ENCODE measurements around the gene SPEF1. TPM values are rescaled to one million over a fixed set of nuclear protein-coding genes. Genes with fewer than 3 reads are reported as not detected.

Gene SPEF1
- total and polyA plus RNA-seq, 2 of the 4 experiments (the other 2 are of a cell fraction), result 0.15 TPM; not detected in 1

GRCh38 chr20:3786665-3787323, 5.5 kb upstream of the SPEF1 start, which contains the start of gene CENPB:
Gene CENPB (minus strand): TSS chr20:3786740. CDS start chr20:3786483, 257 bp downstream.
- Histone ChIP-seq H4K8ac (ENCODE audit: low read depth in 2 of 2, low read length in 2 of 2) (peak within 1 kb of the TSS; percentile 76 to 86; a peak in 3 of 4 replicates), H4K20me1 (ENCODE audit: insufficient read depth, low read length) (peaks cover 43% of the 10 kb centered on the region), H3K27ac (ENCODE audit: insufficient read depth, low read length) (peak within 1 kb of the TSS; percentile 92), H3K4me2 (ENCODE audit: low read depth, low read length) (peak within 1 kb of the TSS; percentile 99), H2BK20ac (ENCODE audit: low read depth, low read length) (no peak within 1 kb of the TSS), H3K23ac (ENCODE audit: low read depth, low read length) (peak within 1 kb of the TSS; percentile 61; the same call in 1 of the 2 replicates), H2BK5ac (ENCODE audit: low read depth, low read length, poor library complexity, severe bottlenecking) (peak within 1 kb of the TSS; percentile 90), H2AK9ac (replicated peaks; ENCODE audit: low read depth, low read length, poor library complexity) (peak within 1 kb of the TSS; percentile 95), H3K4me1 (ENCODE audit: control insufficient read depth, insufficient read depth, low read length) (peaks cover 16% of the 10 kb centered on the region), H3K4me3 (ENCODE audit: insufficient read depth, low read depth, low read length) (peak within 1 kb of the TSS; percentile 96), H2BK120ac (ENCODE audit: low read depth, low read length) (peak within 1 kb of the TSS; percentile 35; the same call in 1 of the 2 replicates), H3K56ac (ENCODE audit: extremely low read depth, insufficient read depth, low read length) (peak within 1 kb of the TSS; percentile 75), H4K5ac (ENCODE audit: low read depth, low read length) (peak within 1 kb of the TSS; percentile 57), H3K27me3 (ENCODE audit: control insufficient read depth, insufficient read depth, low read length) (no peaks in the 10 kb centered on the region), H2AK5ac (ENCODE audit: low read depth, low read length) (peak within 1 kb of the TSS; percentile 96), H3K9ac (ENCODE audit: low read depth, low read length) (peak within 1 kb of the TSS; percentile 91), H3K9me1 (ENCODE audit: insufficient read depth, low read length) (peaks cover 12% of the 10 kb centered on the region), H3K14ac (replicated peaks; ENCODE audit: low read depth, low read length) (peak within 1 kb of the TSS; percentile 81), H3K18ac (ENCODE audit: low read depth, low read length) (peak within 1 kb of the TSS; percentile 74), H2BK15ac (ENCODE audit: low read depth, low read length) (no peak within 1 kb of the TSS), H2AFZ (replicated peaks; ENCODE audit: low read length, poor library complexity) (peak within 1 kb of the TSS; percentile 90), H4K91ac (ENCODE audit: insufficient read depth, low read depth, low read length) (peak within 1 kb of the TSS; percentile 39; the same call in 1 of the 2 replicates), H3K36me3 (ENCODE audit: control insufficient read depth, insufficient read depth, low read length) (peaks cover 11% of the 10 kb centered on the region), H3K79me1 (ENCODE audit: low read depth in 1 of 2, low read length in 2 of 2) (peaks cover 5 to 37% of the 10 kb centered on the region in 2 experiments; a peak in 3 of 4 replicates), H3K9me3 (ENCODE audit: control insufficient read depth, insufficient read depth, low read length) (no peaks in the 10 kb centered on the region), H3K4ac (ENCODE audit: low read depth, low read length) (peak within 1 kb of the TSS; percentile 89)
- peak; percentile 76 for DNase-seq
- POLR2A ChIA-PET (ENCODE audit: unreplicated experiment), result interaction anchor here (0.5 to 1.5 kb wide), 3 partner anchors 23 to 34 kb away, joined by 3 to 5 read pairs (median 4); no protein-coding TSS in a partner anchor
- TF ChIP-seq SMC3 (IDR thresholded peaks at IDR 0.05; ENCODE audit: low read depth, low read length) (peak; percentile 63), POLR2A (IDR thresholded peaks at IDR 0.05; ENCODE audit: low read depth, low read length) (no peak), RAD21 (IDR thresholded peaks at IDR 0.05; ENCODE audit: low read length) (peak; percentile 81), MAZ (IDR thresholded peaks at IDR 0.05; ENCODE audit: borderline replicate concordance, low read depth, low read length) (peak; percentile 92; the same call in 1 of the 2 replicates), USF2 (IDR thresholded peaks at IDR 0.05; ENCODE audit: low read depth, low read length) (no peak), CHD1 (IDR thresholded peaks at IDR 0.05; ENCODE audit: low read depth, low read length) (no peak), BHLHE40 (IDR thresholded peaks at IDR 0.05; ENCODE audit: low read depth, low read length) (0 out of 2 replicates have a peak, but pooled peaks have one; percentile 42), CEBPB (IDR thresholded peaks at IDR 0.05; ENCODE audit: low read depth, low read length) (no peak)
- TF ChIP-seq, protein P1, sequence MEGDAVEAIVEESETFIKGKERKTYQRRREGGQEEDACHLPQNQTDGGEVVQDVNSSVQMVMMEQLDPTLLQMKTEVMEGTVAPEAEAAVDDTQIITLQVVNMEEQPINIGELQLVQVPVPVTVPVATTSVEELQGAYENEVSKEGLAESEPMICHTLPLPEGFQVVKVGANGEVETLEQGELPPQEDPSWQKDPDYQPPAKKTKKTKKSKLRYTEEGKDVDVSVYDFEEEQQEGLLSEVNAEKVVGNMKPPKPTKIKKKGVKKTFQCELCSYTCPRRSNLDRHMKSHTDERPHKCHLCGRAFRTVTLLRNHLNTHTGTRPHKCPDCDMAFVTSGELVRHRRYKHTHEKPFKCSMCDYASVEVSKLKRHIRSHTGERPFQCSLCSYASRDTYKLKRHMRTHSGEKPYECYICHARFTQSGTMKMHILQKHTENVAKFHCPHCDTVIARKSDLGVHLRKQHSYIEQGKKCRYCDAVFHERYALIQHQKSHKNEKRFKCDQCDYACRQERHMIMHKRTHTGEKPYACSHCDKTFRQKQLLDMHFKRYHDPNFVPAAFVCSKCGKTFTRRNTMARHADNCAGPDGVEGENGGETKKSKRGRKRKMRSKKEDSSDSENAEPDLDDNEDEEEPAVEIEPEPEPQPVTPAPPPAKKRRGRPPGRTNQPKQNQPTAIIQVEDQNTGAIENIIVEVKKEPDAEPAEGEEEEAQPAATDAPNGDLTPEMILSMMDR (conservative IDR thresholded peaks at IDR 0.05; ENCODE audit: low read depth, low read length), result peak; percentile 88
- in situ Hi-C loops (cut with MboI; ENCODE audit: low sequenced_read_pairs) (loop anchor here (10.0 kb wide), 1 partner anchor 298 kb away; no protein-coding TSS in a partner anchor), intact Hi-C loops (cut with micrococcal nuclease) (loop anchor here (1.0 to 5.0 kb wide), 6 partner anchors 34 to 286 kb away; partner anchors contain the start of genes AP5S1 and MAVS), dilution Hi-C loops (cut with HindIII; ENCODE audit: low sequenced_read_pairs, unreplicated experiment) (no loop called here)
- WGBS, 2 experiments (ENCODE audit: extremely low coverage in 2 of 2, insufficient read length in 1 of 2), result 0% methylated on average over 33 of the region's 70 CpGs; no CpG with 5 or more reads in 1 of the 2 experiments
- no TSS peak for BruUV-seq (replicated peaks)
- CTCF ChIA-PET, result interaction anchor here (0.6 to 2.6 kb wide), 12 partner anchors 9 to 287 kb away, joined by 3 to 18 read pairs (median 4); partner anchors contain the start of genes ADISSP, AP5S1 and CDC25B
- ATAC-seq (ENCODE audit: low read depth), result peak; percentile 92

All from IMR-90 (cell line).